OCI-LY3 (cell line): Measurements from ENCODE around the gene TWIST2.

ENCODE experiments used
- H2AFZ ChIP-seq: fragments of 200-600, 300-600 bp; shearing (Covaris generic); 2 replicates; pipeline ENCODE4 v1.6.0; 2014; ENCODE audit warnings: antibody characterized with exemption, low read depth, low read length
- H3K27ac ChIP-seq: fragments of 200-600, 300-600 bp; sonication (generic); 2 replicates; pipeline ENCODE4 v1.5.1; 2014; ENCODE audit warnings: mild to moderate bottlenecking, low read length, moderate library complexity, mixed read lengths
- H3K27me3 ChIP-seq: fragments of 200-600, 300-600 bp; sonication (generic); 2 replicates; pipeline ENCODE4 v1.6.1; 2014; ENCODE audit warnings: low read depth, low read length, mixed read lengths
- H3K36me3 ChIP-seq: fragments of 200-600, 300-600 bp; sonication (generic); replicated peaks from 2 replicates; pipeline ENCODE3; 2014; ENCODE audit warnings: low read depth, low read length, mixed read lengths
- H3K4me1 ChIP-seq: fragments of 300-600, 200-600 bp; sonication (generic); 2 replicates; pipeline ENCODE4 v1.6.1; 2014; ENCODE audit warnings: low read length, mixed read lengths
- H3K4me2 ChIP-seq: fragments of 200-600, 300-600 bp; sonication (generic); 2 replicates; pipeline ENCODE4 v1.6.1; 2014; ENCODE audit warnings: low read length, mixed read lengths
- H3K4me3 ChIP-seq: fragments of 300-600, 200-600 bp; sonication (generic); 2 replicates; pipeline ENCODE4 v1.5.1; 2014; ENCODE audit warnings: antibody characterized with exemption, mild to moderate bottlenecking, low read length, moderate library complexity
- H3K79me2 ChIP-seq: fragments of 300-600, 200-600 bp; shearing (Covaris generic); 2 replicates; pipeline ENCODE4 v1.6.1; 2014; ENCODE audit warnings: mild to moderate bottlenecking, low read length, mixed read lengths
- H3K9ac ChIP-seq: fragments of 300-600, 200-600 bp; shearing (Covaris generic); 2 replicates; pipeline ENCODE4 v1.6.0; 2014; ENCODE audit warnings: mild to moderate bottlenecking, low read length, moderate library complexity
- H3K9me3 ChIP-seq: fragments of 200-600, 300-600 bp; shearing (Covaris generic); 2 replicates; pipeline ENCODE4 v1.6.1; 2014; ENCODE audit warnings: low read length, mixed read lengths; ENCODE audit not compliant: insufficient read depth
- H4K20me1 ChIP-seq: fragments of 200-600, 300-600 bp; sonication (generic); 2 replicates; pipeline ENCODE4 v1.6.1; 2016; ENCODE audit warnings: low read length, mixed read lengths; ENCODE audit not compliant: insufficient read depth
- CTCF ChIP-seq: fragments of 200-600, 300-600 bp; sonication (generic); IDR thresholded peaks from 2 replicates; pipeline ENCODE4 v1.5.1; 2014; ENCODE audit warnings: antibody characterized with exemption, low read length, low read depth
- EZH2phosphoT487 ChIP-seq: fragments of 200-600 bp; shearing (Covaris generic); IDR thresholded peaks from 2 replicates; pipeline ENCODE4 v1.6.1; 2018; ENCODE audit warnings: antibody characterized with exemption, mixed run types, low read depth

The TWIST2 gene

GRCh38 chr2:238808761-238809160 lies 39.1 kb upstream of the TWIST2 start:
- H4K20me1 ChIP-seq = no peaks in the 10 kb centered on the region
- H3K36me3 ChIP-seq = no peaks in the 10 kb centered on the region
- H2AFZ ChIP-seq = no peak overlapping the region
- H3K4me2 ChIP-seq = no peak overlapping the region
- H3K79me2 ChIP-seq = no peaks in the 10 kb centered on the region
- H3K9ac ChIP-seq = no peak overlapping the region
- H3K27me3 ChIP-seq = no peaks in the 10 kb centered on the region; the same call in 1 of the 2 replicates
- TF ChIP-seq CTCF = no peak
- no peak for TF ChIP-seq EZH2phosphoT487
- H3K27ac ChIP-seq = no peak overlapping the region
- H3K4me3 ChIP-seq = no peak overlapping the region
- no peaks in the 10 kb centered on the region for H3K4me1 ChIP-seq
- no peaks in the 10 kb centered on the region for H3K9me3 ChIP-seq

- H2AFZ ChIP-seq = no peak overlapping the region
- H3K9me3 ChIP-seq = no peaks in the 10 kb centered on the region
- no peak overlapping the region for H3K9ac ChIP-seq
- no peaks in the 10 kb centered on the region for H3K79me2 ChIP-seq
- no peaks in the 10 kb centered on the region for H3K36me3 ChIP-seq
- no peaks in the 10 kb centered on the region for H3K27me3 ChIP-seq
- no peak overlapping the region for H3K4me3 ChIP-seq
- no peak overlapping the region for H3K27ac ChIP-seq
- no peak for TF ChIP-seq EZH2phosphoT487
- no peak for TF ChIP-seq CTCF
- no peaks in the 10 kb centered on the region for H4K20me1 ChIP-seq
- no peak overlapping the region for H3K4me2 ChIP-seq
- H3K4me1 ChIP-seq = no peaks in the 10 kb centered on the region
Measured at GRCh38 chr2:238810321-238810720, 37.6 kb upstream of the TWIST2 start.

- no peak overlapping the region for H3K4me2 ChIP-seq
- H2AFZ ChIP-seq = no peak overlapping the region
- no peak overlapping the region for H3K27ac ChIP-seq
- H3K79me2 ChIP-seq = no peaks in the 10 kb centered on the region
- H3K4me3 ChIP-seq = no peak overlapping the region
- TF ChIP-seq EZH2phosphoT487 = no peak
- no peak for TF ChIP-seq CTCF
- H3K9me3 ChIP-seq = no peaks in the 10 kb centered on the region
- H3K36me3 ChIP-seq = no peaks in the 10 kb centered on the region
- no peaks in the 10 kb centered on the region for H3K4me1 ChIP-seq
- H4K20me1 ChIP-seq = no peaks in the 10 kb centered on the region
- H3K27me3 ChIP-seq = no peaks in the 10 kb centered on the region
- H3K9ac ChIP-seq = no peak overlapping the region
Measured at GRCh38 chr2:238811293-238811692, 36.6 kb upstream of the TWIST2 start.

- Histone ChIP-seq H3K4me3 (no peak overlapping the region), H4K20me1 (no peaks in the 10 kb centered on the region), H3K9me3 (no peaks in the 10 kb centered on the region), H3K36me3 (no peaks in the 10 kb centered on the region), H3K4me2 (no peak overlapping the region), H3K27me3 (no peaks in the 10 kb centered on the region), H3K9ac (no peak overlapping the region), H3K4me1 (no peaks in the 10 kb centered on the region), H3K79me2 (no peaks in the 10 kb centered on the region), H2AFZ (no peak overlapping the region), H3K27ac (no peak overlapping the region)
- TF ChIP-seq CTCF (no peak), EZH2phosphoT487 (no peak)
Measured at GRCh38 chr2:238811759-238812158, 36.1 kb upstream of the TWIST2 start.
